Measurements from ENCODE around the gene CBL.
A peak's percentile ranks its signal among the peaks of the same experiment; 100 is the strongest.

CBL gene

GRCh38 chr11:119320240-119320775 is 114.2 kb downstream of the CBL start:
- peak overlapping the region; percentile 33 for H3K4me3 ChIP-seq (ENCODE audit: extremely low read depth, insufficient read depth, low read length, poor library complexity, severe bottlenecking)
- WGBS, 2 experiments (ENCODE audit: insufficient coverage in 2 of 2), result 23 to 24% methylated on average over 10 to 15 of the region's 17 CpGs
- peak overlapping the region; percentile 97 for H3K27ac ChIP-seq (ENCODE audit: low read depth, low read length, severe bottlenecking)
- no peaks in the 10 kb centered on the region for H3K36me3 ChIP-seq (ENCODE audit: control insufficient read depth, insufficient read depth, low read length)
- H3K4me1 ChIP-seq (ENCODE audit: control insufficient read depth, insufficient read depth, low read length, poor library complexity, severe bottlenecking), result peaks cover 37% of the 10 kb centered on the region
- no peaks in the 10 kb centered on the region for H3K9me3 ChIP-seq (ENCODE audit: control insufficient read depth, low read length)

GRCh38 chr11:119320776-119321524 is 114.8 kb downstream of the CBL start:
- 3 to 6% methylated on average over 25 to 33 of the region's 60 CpGs for WGBS, 2 experiments (ENCODE audit: insufficient coverage in 2 of 2)
- Histone ChIP-seq H3K4me3 (ENCODE audit: extremely low read depth, insufficient read depth, low read length, poor library complexity, severe bottlenecking) (peak overlapping the region; percentile 33), H3K9me3 (ENCODE audit: control insufficient read depth, low read length) (no peaks in the 10 kb centered on the region), H3K36me3 (ENCODE audit: control insufficient read depth, insufficient read depth, low read length) (no peaks in the 10 kb centered on the region), H3K27ac (ENCODE audit: low read depth, low read length, severe bottlenecking) (peak overlapping the region; percentile 97), H3K4me1 (ENCODE audit: control insufficient read depth, insufficient read depth, low read length, poor library complexity, severe bottlenecking) (peaks cover 37% of the 10 kb centered on the region)

- WGBS, 2 experiments (ENCODE audit: insufficient coverage in 2 of 2), result 89 to 100% methylated on average over 4 to 5 of the region's 6 CpGs
Observed at GRCh38 chr11:119322360-119322739, 116.2 kb downstream of the CBL start.

GRCh38 chr11:119322921-119323531 is 116.9 kb downstream of the CBL start:
- Histone ChIP-seq H3K4me1 (ENCODE audit: control insufficient read depth, insufficient read depth, low read length, poor library complexity, severe bottlenecking) (peaks cover 30% of the 10 kb centered on the region), H3K4me3 (ENCODE audit: extremely low read depth, insufficient read depth, low read length, poor library complexity, severe bottlenecking) (no peak overlapping the region), H3K9me3 (ENCODE audit: control insufficient read depth, low read length) (no peaks in the 10 kb centered on the region), H3K27ac (ENCODE audit: low read depth, low read length, severe bottlenecking) (no peak overlapping the region), H3K36me3 (ENCODE audit: control insufficient read depth, insufficient read depth, low read length) (no peaks in the 10 kb centered on the region)
- 87 to 97% methylated on average over 10 to 12 of the region's 20 CpGs for WGBS, 2 experiments (ENCODE audit: insufficient coverage in 2 of 2)

More at GRCh38 chr11:119322360-119322739, 116.2 kb downstream of the CBL start:
- no peak overlapping the region for H3K4me3 ChIP-seq (ENCODE audit: extremely low read depth, insufficient read depth, low read length, poor library complexity, severe bottlenecking)
- H3K36me3 ChIP-seq (ENCODE audit: control insufficient read depth, insufficient read depth, low read length), result no peaks in the 10 kb centered on the region
- no peaks in the 10 kb centered on the region for H3K9me3 ChIP-seq (ENCODE audit: control insufficient read depth, low read length)
- H3K4me1 ChIP-seq (ENCODE audit: control insufficient read depth, insufficient read depth, low read length, poor library complexity, severe bottlenecking), result peaks cover 36% of the 10 kb centered on the region
- no peak overlapping the region for H3K27ac ChIP-seq (ENCODE audit: low read depth, low read length, severe bottlenecking)

GRCh38 chr11:119323532-119324033 is 117.4 kb downstream of the CBL start:
- Histone ChIP-seq H3K4me1 (ENCODE audit: control insufficient read depth, insufficient read depth, low read length, poor library complexity, severe bottlenecking) (peaks cover 24% of the 10 kb centered on the region), H3K9me3 (ENCODE audit: control insufficient read depth, low read length) (no peaks in the 10 kb centered on the region)

GRCh38 chr11:119324189-119324588 is 118.0 kb downstream of the CBL start:
- no peak overlapping the region for H3K4me3 ChIP-seq (ENCODE audit: extremely low read depth, insufficient read depth, low read length, poor library complexity, severe bottlenecking)
- H3K9me3 ChIP-seq (ENCODE audit: control insufficient read depth, low read length), result no peaks in the 10 kb centered on the region
- peaks cover 18% of the 10 kb centered on the region for H3K4me1 ChIP-seq (ENCODE audit: control insufficient read depth, insufficient read depth, low read length, poor library complexity, severe bottlenecking)
- WGBS, 2 experiments (ENCODE audit: insufficient coverage in 2 of 2), result 86 to 94% methylated on average over 4 of the region's 4 CpGs
- H3K36me3 ChIP-seq (ENCODE audit: control insufficient read depth, insufficient read depth, low read length), result no peaks in the 10 kb centered on the region
- no peak overlapping the region for H3K27ac ChIP-seq (ENCODE audit: low read depth, low read length, severe bottlenecking)

More at GRCh38 chr11:119323532-119324033, 117.4 kb downstream of the CBL start:
- Histone ChIP-seq H3K4me3 (ENCODE audit: extremely low read depth, insufficient read depth, low read length, poor library complexity, severe bottlenecking) (no peak overlapping the region), H3K27ac (ENCODE audit: low read depth, low read length, severe bottlenecking) (no peak overlapping the region), H3K36me3 (ENCODE audit: control insufficient read depth, insufficient read depth, low read length) (no peaks in the 10 kb centered on the region)
- WGBS, 2 experiments (ENCODE audit: insufficient coverage in 2 of 2), result 40 to 66% methylated on average over 4 to 7 of the region's 8 CpGs

GRCh38 chr11:119329320-119329719 is 123.2 kb downstream of the CBL start:
- Histone ChIP-seq H3K4me3 (ENCODE audit: extremely low read depth, insufficient read depth, low read length, poor library complexity, severe bottlenecking) (no peak overlapping the region), H3K9me3 (ENCODE audit: control insufficient read depth, low read length) (no peaks in the 10 kb centered on the region), H3K27ac (ENCODE audit: low read depth, low read length, severe bottlenecking) (no peak overlapping the region), H3K4me1 (ENCODE audit: control insufficient read depth, insufficient read depth, low read length, poor library complexity, severe bottlenecking) (no peaks in the 10 kb centered on the region), H3K36me3 (ENCODE audit: control insufficient read depth, insufficient read depth, low read length) (no peaks in the 10 kb centered on the region)
- WGBS, 2 experiments (ENCODE audit: insufficient coverage in 2 of 2), result 87% methylated on average over 2 of the region's 2 CpGs; no CpG with 5 or more reads in 1 of the 2 experiments

GRCh38 chr11:119330237-119330636 is 124.1 kb downstream of the CBL start:
- no peaks in the 10 kb centered on the region for H3K36me3 ChIP-seq (ENCODE audit: control insufficient read depth, insufficient read depth, low read length)
- no peak overlapping the region for H3K4me3 ChIP-seq (ENCODE audit: extremely low read depth, insufficient read depth, low read length, poor library complexity, severe bottlenecking)
- no peaks in the 10 kb centered on the region for H3K9me3 ChIP-seq (ENCODE audit: control insufficient read depth, low read length)
- H3K27ac ChIP-seq (ENCODE audit: low read depth, low read length, severe bottlenecking), result no peak overlapping the region
- peaks cover 4% of the 10 kb centered on the region for H3K4me1 ChIP-seq (ENCODE audit: control insufficient read depth, insufficient read depth, low read length, poor library complexity, severe bottlenecking)
- WGBS, 2 experiments (ENCODE audit: insufficient coverage in 2 of 2), result 75 to 85% methylated on average over 1 of the region's 1 CpG

GRCh38 chr11:119332111-119332765 is 126.1 kb downstream of the CBL start:
- Histone ChIP-seq H3K4me1 (ENCODE audit: control insufficient read depth, insufficient read depth, low read length, poor library complexity, severe bottlenecking) (peaks cover 24% of the 10 kb centered on the region), H3K27ac (ENCODE audit: low read depth, low read length, severe bottlenecking) (no peak overlapping the region), H3K9me3 (ENCODE audit: control insufficient read depth, low read length) (no peaks in the 10 kb centered on the region), H3K36me3 (ENCODE audit: control insufficient read depth, insufficient read depth, low read length) (peaks cover 11% of the 10 kb centered on the region), H3K4me3 (ENCODE audit: extremely low read depth, insufficient read depth, low read length, poor library complexity, severe bottlenecking) (no peak overlapping the region)
- WGBS, 2 experiments (ENCODE audit: insufficient coverage in 2 of 2), result 50 to 80% methylated on average over 1 to 2 of the region's 4 CpGs

- peaks cover 11% of the 10 kb centered on the region for H3K36me3 ChIP-seq (ENCODE audit: control insufficient read depth, insufficient read depth, low read length)
- WGBS, 2 experiments (ENCODE audit: insufficient coverage in 2 of 2), result 0 to 1% methylated on average over 43 to 54 of the region's 54 CpGs
- H3K4me1 ChIP-seq (ENCODE audit: control insufficient read depth, insufficient read depth, low read length, poor library complexity, severe bottlenecking), result peaks cover 40% of the 10 kb centered on the region
- H3K9me3 ChIP-seq (ENCODE audit: control insufficient read depth, low read length), result no peaks in the 10 kb centered on the region
- peak within 1 kb of the TSS; percentile 81 for H3K27ac ChIP-seq (ENCODE audit: low read depth, low read length, severe bottlenecking)
- peak within 1 kb of the TSS; percentile 90 for H3K4me3 ChIP-seq (ENCODE audit: extremely low read depth, insufficient read depth, low read length, poor library complexity, severe bottlenecking)
Observed at GRCh38 chr11:119334174-119334930, 128.2 kb downstream of the CBL start, which contains the start of gene RNF26. RNF26 (plus strand) TSS chr11:119334527; CDS start chr11:119335123, 596 bp downstream.
